Measurements from ENCODE around the gene TIAL1.

DNA sequence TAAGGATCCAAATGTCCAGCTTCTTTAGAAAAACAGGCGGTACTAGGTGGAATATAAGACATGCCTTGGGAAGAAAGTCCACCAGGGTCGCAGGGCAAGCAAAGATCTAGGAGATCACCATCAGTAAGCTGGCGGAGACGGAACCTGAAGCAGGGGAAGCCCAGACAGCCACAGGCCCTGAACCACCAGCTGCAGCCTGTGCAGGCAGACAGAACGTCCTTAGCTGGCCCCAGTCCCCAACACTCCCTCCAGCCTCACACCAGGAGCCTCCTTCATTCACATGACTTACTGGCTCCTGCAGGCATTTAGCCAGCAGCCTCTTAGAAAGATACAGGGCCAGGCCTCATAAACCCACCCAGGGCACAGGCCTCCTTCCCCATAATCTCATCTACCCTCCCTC is 71.6 kb downstream of the TIAL1 start:
- TF ChIP-seq, protein P1, sequence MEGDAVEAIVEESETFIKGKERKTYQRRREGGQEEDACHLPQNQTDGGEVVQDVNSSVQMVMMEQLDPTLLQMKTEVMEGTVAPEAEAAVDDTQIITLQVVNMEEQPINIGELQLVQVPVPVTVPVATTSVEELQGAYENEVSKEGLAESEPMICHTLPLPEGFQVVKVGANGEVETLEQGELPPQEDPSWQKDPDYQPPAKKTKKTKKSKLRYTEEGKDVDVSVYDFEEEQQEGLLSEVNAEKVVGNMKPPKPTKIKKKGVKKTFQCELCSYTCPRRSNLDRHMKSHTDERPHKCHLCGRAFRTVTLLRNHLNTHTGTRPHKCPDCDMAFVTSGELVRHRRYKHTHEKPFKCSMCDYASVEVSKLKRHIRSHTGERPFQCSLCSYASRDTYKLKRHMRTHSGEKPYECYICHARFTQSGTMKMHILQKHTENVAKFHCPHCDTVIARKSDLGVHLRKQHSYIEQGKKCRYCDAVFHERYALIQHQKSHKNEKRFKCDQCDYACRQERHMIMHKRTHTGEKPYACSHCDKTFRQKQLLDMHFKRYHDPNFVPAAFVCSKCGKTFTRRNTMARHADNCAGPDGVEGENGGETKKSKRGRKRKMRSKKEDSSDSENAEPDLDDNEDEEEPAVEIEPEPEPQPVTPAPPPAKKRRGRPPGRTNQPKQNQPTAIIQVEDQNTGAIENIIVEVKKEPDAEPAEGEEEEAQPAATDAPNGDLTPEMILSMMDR (conservative IDR thresholded peaks at IDR 0.05): no peak
- no peak for TF ChIP-seq ZFX (IDR thresholded peaks at IDR 0.05)

Measured in C4-2B (cell line).